T-helper 2 cell treated with Interferon-gamma antibody and Interleukin-4, amounts not matched to agents 5 μg/mL and 100 μg/mL, for 36 hours (primary cell): ENCODE measurements around the gene LSP1.

ENCODE experiments used
- DNase-seq: peaks from one replicate; pipeline ENCODE4 v3.0.0; 2021; ENCODE audit warnings: low spot score
- H3K27ac Mint-ChIP-seq: one replicate; pipeline ENCODE4 v1.8.0; 2021; ENCODE audit warnings: mild to moderate bottlenecking, mixed read lengths
- H3K27me3 Mint-ChIP-seq: one replicate; pipeline ENCODE4 v1.8.0; 2021; ENCODE audit warnings: low read depth, mixed read lengths
- H3K36me3 Mint-ChIP-seq: one replicate; pipeline ENCODE4 v1.8.0; 2021; ENCODE audit warnings: low read depth, mixed read lengths
- H3K4me1 Mint-ChIP-seq: one replicate; pipeline ENCODE4 v1.8.0; 2021; ENCODE audit warnings: low read depth, mixed read lengths
- H3K4me3 Mint-ChIP-seq: one replicate; pipeline ENCODE4 v1.8.0; 2022; ENCODE audit warnings: mild to moderate bottlenecking, moderate library complexity, mixed read lengths
- H3K9me3 Mint-ChIP-seq: one replicate; pipeline ENCODE4 v1.8.0; 2021; ENCODE audit warnings: mixed read lengths

Gene LSP1

DNA sequence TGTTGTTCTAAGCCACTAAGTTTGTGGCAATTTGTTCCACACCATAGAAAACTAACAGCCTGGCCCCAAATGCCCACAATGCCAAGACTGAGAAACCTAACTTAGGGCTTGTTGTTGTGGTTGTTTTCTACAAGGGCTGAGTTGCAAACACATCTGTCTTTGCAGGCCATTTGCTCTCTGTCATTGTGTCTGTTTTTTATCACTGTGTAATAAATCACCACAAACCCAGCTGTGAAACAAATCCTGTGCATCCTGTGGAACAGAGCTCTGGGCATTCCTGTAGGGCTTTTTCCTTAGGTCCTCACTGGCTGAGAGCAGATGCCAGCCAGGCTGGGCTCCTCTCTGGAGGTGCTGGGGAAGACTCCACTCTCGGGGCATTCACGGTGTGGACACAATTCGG, 33.8 kb upstream of the LSP1 start:
- peaks cover 4% of the 10 kb centered on the region for H3K9me3 Mint-ChIP-seq
- H3K4me3 Mint-ChIP-seq, result no peak overlapping the region
- no peaks in the 10 kb centered on the region for H3K36me3 Mint-ChIP-seq
- peaks cover 3% of the 10 kb centered on the region for H3K27me3 Mint-ChIP-seq
- no peak for DNase-seq
- H3K27ac Mint-ChIP-seq, result no peak overlapping the region
- H3K4me1 Mint-ChIP-seq, result no peaks in the 10 kb centered on the region

DNA sequence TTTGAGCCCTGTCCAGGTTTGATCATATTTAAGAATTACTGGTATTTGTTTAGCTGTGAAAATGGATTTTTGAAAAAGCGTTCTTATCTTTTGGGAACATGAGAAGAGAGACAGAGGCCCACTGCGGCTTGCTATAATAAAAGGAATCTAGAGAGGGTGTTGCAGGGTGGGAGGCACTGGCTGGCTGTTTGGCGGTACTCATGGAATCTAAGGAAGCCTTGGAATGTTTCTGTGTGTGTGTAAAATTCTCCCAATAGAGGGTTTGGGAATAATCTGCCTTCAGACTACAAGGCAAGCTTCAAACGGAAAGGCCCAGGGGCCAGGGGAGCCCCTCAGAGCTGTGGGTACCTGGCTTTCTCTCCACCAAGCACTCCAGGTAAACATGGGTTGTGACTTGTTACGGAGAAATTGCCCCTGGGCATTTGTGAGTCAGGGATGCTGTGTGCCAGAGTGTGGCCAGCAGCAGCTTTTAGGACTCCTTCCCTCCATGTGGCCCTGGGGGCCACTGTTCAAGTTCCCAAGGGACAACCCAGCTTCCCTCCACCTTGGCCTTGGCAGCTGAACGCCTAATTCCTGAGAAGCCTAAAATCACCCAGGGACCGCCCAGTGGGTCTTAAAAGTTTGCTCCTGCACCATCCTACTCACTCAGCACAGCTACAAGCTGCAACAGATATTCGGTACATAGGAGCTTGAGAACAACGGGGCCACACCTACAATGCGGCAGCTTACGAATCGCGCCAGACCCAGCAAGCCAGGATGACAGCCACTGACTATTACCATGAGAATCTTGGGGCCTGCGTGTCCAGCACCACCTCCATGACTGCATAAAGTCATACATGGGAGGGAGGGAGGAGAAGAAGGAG, 32.2 kb upstream of the LSP1 start:
- no peak for DNase-seq
- Mint-ChIP-seq H3K27me3 (peaks cover 3% of the 10 kb centered on the region), H3K9me3 (peaks cover 4% of the 10 kb centered on the region), H3K27ac (no peak overlapping the region), H3K36me3 (no peaks in the 10 kb centered on the region), H3K4me3 (no peak overlapping the region), H3K4me1 (no peaks in the 10 kb centered on the region)

DNA sequence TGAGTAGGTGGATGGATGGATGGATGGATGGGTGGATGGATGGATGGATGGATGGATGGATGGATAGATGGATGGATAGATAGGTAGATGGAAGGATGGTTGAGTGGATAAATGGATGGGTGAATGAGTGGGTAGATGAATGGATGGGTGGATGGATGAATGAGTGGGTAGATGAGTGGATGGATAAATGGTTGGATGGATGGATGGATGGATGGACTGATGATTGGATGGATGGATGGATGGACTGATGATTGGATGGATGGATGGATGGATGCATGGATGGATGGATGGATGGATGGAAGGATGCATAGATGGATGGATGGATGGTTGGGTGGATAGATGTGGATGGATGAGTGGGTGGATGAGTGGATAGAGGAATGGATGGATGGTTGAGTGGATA, 31.3 kb upstream of the LSP1 start:
- Mint-ChIP-seq H3K4me1 (no peaks in the 10 kb centered on the region), H3K36me3 (no peaks in the 10 kb centered on the region), H3K27ac (no peak overlapping the region), H3K4me3 (no peak overlapping the region), H3K9me3 (peaks cover 4% of the 10 kb centered on the region), H3K27me3 (peaks cover 3% of the 10 kb centered on the region)
- DNase-seq, result no peak

DNA sequence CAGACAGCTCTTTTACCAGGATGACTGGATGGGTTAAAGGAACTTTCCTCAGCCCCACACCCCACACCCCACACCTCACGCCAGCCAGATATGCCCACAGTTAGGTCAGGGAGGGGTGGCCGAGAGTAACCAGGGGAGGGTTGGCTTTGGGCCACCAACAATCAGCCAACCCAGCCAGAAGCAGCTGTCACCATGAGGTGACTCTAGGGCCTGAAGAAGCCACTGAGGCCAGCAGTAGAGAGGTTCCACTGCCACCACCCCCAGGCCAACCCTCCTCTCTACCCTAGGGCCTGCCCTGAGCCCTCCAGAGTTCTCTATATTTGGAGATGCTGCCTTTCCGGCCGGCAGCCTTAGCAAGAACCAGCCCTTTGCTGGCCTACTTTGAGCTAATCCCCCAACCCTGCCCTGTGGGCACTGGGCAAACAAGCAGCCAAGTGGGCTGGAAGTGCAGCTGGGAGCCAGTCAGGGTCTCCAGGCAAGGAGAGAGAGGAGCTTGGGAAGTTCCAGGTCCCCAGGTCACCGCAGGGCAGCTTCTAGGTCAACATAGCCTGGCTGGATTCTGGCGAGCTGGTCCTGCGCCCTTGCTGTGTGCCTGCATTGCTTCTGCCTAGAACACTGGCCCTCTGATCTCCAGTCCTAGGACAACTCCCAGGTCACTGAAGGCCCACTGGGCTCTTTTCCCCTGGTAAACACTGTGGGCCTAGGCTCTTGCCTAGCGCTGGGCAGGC, 30.1 kb upstream of the LSP1 start:
- no peaks in the 10 kb centered on the region for H3K36me3 Mint-ChIP-seq
- no peaks in the 10 kb centered on the region for H3K27me3 Mint-ChIP-seq
- H3K4me3 Mint-ChIP-seq, result no peak overlapping the region
- H3K4me1 Mint-ChIP-seq, result no peaks in the 10 kb centered on the region
- H3K9me3 Mint-ChIP-seq, result peaks cover 4% of the 10 kb centered on the region
- DNase-seq, result no peak
- H3K27ac Mint-ChIP-seq, result no peak overlapping the region

DNA sequence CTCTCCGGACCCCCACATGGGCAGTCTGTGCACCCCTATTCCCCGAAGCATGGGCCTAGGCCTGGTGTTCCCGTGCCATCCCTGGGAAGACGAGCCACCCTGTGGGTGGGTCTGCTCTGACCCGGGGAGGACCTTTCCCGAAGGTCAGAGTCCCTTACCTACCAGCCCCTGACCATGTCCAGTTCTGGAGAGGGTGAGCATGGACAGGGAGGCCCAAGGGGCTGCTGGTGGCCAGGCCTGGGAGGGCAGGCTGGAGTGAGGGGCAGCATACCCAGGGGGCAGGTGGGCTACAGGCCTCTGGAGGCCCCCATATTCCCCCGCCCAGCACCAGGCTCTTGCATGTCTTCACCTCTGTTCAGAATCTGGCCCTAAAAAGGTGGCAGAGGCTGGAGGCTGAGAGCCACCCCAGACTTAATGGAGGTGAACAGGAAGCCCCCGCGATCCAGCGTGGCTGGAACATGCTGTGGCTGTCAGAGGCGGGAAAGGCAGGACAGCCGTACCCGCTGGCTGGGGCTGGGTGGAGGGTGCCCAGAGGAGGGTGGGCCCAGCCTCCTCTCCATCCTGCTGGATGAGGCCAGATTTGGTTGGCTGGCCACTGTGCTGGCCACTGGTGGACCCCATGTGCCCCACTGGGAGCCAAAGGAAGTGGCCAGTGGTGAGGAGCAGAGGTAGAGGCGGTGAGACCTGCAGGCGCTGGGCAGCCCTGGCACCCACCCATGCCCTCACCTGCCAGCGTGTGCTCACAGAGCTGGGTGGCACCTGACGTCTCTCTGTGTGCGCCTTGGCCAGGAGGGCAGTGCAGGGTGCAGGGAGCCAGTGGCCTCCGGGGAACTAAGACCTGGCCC, 29.3 kb upstream of the LSP1 start:
- no peak for DNase-seq
- no peak overlapping the region for H3K27ac Mint-ChIP-seq
- H3K27me3 Mint-ChIP-seq, result no peaks in the 10 kb centered on the region
- H3K9me3 Mint-ChIP-seq, result peaks cover 4% of the 10 kb centered on the region
- H3K4me1 Mint-ChIP-seq, result no peaks in the 10 kb centered on the region
- H3K36me3 Mint-ChIP-seq, result no peaks in the 10 kb centered on the region
- H3K4me3 Mint-ChIP-seq, result no peak overlapping the region

DNA sequence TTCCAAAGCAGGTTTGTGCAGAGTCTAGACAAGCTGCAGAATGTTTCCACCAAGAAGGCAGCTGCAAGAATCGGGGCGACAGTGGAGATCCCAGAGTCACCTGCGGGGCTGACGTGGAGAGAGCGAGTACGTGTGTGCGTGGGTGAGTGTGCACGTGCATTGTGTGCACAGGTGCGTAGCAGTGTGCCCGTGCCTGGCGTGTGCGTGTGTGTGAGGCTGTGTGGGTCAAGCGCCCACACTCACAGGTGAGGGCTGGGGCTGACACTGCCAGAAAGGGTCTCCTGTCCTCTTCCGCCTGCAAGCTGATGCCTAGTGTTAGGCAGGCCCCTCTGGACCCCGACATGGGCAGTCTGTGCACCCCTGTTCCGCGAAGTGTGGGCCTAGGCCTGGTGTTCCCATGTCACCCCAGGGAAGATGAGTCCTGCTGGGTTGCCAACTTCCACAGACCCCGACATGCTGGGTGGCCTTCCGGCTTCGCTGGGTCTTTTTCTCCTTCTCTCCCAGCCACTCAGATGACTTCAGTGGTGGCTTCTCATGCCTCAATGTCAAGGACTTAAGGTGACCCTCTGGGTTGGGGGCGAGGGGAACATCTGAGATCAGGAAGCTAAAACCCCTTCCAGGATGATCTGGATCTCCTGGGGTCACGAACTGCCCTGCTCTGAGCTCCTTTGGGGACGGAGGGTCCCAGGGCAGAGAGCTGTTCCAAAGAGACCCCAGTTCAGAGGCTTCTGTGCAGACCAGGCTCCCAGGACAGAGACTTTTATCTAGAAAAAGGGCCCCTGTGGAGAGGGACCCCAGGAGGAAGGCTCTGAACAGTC, 28.5 kb upstream of the LSP1 start:
- Mint-ChIP-seq H3K27ac (no peak overlapping the region), H3K27me3 (no peaks in the 10 kb centered on the region), H3K4me3 (no peak overlapping the region), H3K4me1 (no peaks in the 10 kb centered on the region), H3K36me3 (no peaks in the 10 kb centered on the region), H3K9me3 (peaks cover 4% of the 10 kb centered on the region)
- no peak for DNase-seq

DNA sequence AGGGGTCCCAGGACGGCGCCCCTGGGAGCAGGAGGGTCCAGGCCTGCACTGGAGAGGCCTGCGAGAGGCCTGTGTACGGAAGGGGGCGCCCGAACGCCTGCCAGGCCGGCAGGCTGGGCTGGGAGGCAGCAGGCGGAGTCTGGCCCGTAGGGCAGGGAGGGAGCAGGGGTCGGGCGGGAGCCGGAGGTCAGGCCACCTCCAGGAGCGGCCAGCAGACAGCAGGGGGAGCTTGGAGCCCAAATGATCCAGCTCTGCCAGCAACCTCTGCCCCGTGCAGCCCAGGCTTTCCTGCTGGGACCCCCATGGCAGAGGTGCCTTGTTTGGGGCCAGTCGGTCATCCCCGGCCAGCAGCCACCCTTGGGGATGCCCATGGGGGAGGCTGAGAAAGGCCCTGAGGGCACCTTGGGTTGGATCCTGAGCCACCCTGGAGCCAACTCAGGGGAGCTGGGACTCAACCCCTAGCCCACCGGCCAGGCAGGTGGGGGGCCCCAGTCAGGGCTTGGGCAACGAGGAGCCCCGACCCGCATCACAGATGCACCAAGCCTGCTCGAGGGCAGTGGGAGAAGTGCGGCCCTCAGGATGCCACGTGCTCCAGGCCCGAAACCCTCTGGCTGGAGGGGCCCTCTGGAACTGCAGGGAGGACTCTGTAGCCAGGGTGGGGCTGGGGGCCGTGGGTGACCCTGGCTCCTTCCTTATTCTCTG, 27.7 kb upstream of the LSP1 start:
- DNase-seq, result no peak
- H3K27ac Mint-ChIP-seq, result no peak overlapping the region
- H3K4me3 Mint-ChIP-seq, result no peak overlapping the region
- H3K27me3 Mint-ChIP-seq, result no peaks in the 10 kb centered on the region
- H3K4me1 Mint-ChIP-seq, result no peaks in the 10 kb centered on the region
- H3K36me3 Mint-ChIP-seq, result no peaks in the 10 kb centered on the region
- H3K9me3 Mint-ChIP-seq, result peaks cover 3% of the 10 kb centered on the region

DNA sequence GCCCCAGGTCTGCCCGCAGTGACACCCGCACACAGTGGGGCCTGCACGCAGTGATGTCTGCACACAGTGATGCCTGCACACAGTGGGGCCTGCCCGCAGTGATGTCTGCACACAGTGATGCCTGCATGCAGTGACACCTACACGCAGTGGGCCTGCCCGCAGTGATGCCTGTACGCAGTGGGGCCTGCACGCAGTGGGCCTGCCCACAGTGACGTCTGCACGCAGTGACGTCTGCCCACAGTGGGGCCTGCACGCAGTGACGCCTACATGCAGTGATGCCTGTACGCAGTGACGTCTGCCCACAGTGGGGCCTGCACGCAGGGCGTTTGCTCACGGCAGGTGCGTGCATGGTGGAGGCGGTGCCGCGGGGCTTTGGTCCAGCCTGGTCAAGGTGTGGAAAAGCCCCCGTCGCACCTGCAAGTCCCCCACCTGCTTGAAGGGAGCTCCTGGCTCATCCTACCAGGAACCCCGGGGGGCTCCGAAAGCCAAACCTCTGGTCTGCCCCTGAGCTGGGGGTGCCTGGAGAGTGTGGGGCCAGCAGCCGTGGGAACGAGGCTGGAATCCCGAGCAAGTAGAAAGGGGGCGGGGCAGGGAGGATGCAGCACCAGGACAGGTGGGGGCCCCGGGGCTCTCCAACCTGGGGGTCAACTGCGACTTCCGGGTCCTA, 27.0 kb upstream of the LSP1 start:
- no peaks in the 10 kb centered on the region for H3K36me3 Mint-ChIP-seq
- no peaks in the 10 kb centered on the region for H3K4me1 Mint-ChIP-seq
- no peaks in the 10 kb centered on the region for H3K27me3 Mint-ChIP-seq
- no peak overlapping the region for H3K27ac Mint-ChIP-seq
- H3K4me3 Mint-ChIP-seq, result no peak overlapping the region
- no peaks in the 10 kb centered on the region for H3K9me3 Mint-ChIP-seq
- DNase-seq, result no peak

DNA sequence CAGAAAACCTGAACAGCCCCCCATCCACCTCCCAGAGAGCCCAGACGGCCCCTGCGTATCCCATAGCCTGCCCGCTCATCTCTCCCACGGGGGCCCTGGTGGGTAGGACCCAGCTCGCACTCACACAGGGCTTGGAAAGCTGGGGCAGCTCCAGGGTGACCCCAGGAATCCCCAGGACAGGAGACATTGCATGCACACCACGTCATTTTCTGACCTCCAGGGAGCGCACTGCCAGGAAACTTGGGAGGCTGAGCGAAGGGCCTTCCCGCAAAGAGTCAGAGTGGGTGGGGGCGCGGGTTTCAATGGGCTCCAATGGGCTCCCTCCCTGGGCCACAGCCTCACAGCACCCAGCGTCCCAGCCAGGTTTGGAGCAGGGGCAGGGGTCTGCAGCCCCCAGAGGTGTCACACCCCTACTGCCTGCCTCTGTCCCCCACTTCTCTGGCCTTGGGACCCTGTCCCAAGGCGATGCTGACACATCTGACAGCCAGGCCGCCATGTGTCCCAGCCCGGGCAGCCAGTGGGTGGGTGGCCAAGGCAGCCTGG, 26.3 kb upstream of the LSP1 start:
- DNase-seq, result no peak
- no peaks in the 10 kb centered on the region for H3K9me3 Mint-ChIP-seq

DNA sequence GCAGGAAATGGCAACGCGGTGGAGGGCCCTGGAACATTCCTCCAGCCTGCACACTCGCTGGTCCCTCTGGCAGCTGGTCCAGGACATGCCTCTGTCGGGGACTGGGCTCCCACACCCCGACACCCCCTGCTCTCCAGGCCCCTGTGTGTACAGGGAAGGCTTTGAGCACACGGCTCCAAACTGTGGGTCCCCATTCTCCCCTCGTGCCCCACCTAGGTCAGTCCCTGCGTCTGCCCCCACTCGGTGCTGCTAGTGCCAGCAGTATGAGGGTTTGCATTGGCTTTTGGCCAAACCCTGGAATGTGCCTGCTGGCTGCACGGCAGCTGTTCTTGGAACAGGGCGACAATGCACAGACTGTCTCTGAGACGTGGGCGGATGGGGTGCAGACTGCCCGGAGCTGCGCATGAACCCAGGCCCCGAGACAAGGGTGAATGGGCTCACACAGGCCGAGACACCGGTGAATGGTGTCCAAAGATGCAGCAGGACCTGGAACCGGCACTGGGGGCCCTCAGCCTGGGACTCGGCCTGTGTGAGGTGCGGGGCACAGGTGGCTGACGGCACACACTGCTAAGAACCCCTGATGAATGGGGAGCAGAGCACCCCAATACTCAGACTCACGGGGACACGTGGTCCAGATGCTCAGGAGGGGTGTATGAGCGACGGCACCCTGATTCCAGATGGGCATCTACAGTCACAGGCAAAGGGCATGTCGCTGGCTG, 25.6 kb upstream of the LSP1 start:
- H3K27me3 Mint-ChIP-seq, result no peaks in the 10 kb centered on the region
- no peaks in the 10 kb centered on the region for H3K9me3 Mint-ChIP-seq
- no peak overlapping the region for H3K27ac Mint-ChIP-seq
- no peak overlapping the region for H3K4me3 Mint-ChIP-seq
- no peaks in the 10 kb centered on the region for H3K36me3 Mint-ChIP-seq
- H3K4me1 Mint-ChIP-seq, result peaks cover 3% of the 10 kb centered on the region
- DNase-seq, result no peak

More for the DNA sequence above, 26.3 kb upstream of the LSP1 start:
- Mint-ChIP-seq H3K4me3 (no peak overlapping the region), H3K36me3 (no peaks in the 10 kb centered on the region), H3K27me3 (no peaks in the 10 kb centered on the region), H3K4me1 (no peaks in the 10 kb centered on the region), H3K27ac (no peak overlapping the region)

DNA sequence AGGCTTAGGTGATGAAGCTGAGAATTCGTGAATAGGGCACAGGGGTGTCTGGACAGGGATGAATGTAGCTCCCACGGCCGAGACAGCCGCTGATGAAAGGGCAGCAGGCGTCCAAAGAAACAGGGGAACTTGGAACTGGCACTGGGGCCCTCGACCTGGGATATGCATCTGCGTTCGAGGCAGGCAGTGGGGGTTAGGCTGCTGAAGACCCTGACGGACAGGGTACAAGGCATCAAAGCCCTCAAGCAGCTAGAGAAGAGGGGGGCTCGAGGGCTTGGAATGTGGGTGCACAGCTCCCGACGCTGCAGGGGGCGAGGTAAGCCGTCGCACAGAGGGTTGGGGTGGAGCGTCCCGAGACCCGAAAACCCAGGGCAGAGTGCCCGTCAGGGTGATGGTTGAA, 25.0 kb upstream of the LSP1 start:
- Mint-ChIP-seq H3K9me3 (no peaks in the 10 kb centered on the region), H3K36me3 (no peaks in the 10 kb centered on the region), H3K4me3 (no peak overlapping the region), H3K27ac (no peak overlapping the region), H3K27me3 (no peaks in the 10 kb centered on the region), H3K4me1 (peaks cover 3% of the 10 kb centered on the region)
- DNase-seq, result no peak

DNA sequence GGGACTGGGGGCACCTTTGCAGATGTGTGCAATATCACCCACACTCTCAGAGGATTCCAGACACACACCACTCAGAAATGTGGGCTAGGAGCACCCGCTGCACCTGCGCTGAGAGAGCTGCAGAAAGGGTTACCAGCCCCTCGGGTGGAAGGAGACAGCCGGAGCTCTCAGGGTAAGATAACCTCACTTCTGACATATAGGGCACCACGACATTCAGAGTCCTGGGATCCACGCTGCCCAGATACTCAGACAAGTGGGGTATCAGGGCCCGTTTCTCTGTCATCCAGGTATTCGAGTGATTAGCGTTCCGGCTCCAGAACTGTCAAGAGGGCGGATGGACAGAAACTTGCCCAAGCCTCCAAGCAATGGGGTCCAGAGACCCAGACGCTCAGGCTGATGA, 24.3 kb upstream of the LSP1 start:
- Mint-ChIP-seq H3K27ac (no peak overlapping the region), H3K4me1 (peaks cover 3% of the 10 kb centered on the region), H3K36me3 (no peaks in the 10 kb centered on the region), H3K9me3 (no peaks in the 10 kb centered on the region), H3K27me3 (no peaks in the 10 kb centered on the region), H3K4me3 (no peak overlapping the region)
- DNase-seq, result no peak
